ENCODE results near the gene HK3.

Gene HK3, protein sequence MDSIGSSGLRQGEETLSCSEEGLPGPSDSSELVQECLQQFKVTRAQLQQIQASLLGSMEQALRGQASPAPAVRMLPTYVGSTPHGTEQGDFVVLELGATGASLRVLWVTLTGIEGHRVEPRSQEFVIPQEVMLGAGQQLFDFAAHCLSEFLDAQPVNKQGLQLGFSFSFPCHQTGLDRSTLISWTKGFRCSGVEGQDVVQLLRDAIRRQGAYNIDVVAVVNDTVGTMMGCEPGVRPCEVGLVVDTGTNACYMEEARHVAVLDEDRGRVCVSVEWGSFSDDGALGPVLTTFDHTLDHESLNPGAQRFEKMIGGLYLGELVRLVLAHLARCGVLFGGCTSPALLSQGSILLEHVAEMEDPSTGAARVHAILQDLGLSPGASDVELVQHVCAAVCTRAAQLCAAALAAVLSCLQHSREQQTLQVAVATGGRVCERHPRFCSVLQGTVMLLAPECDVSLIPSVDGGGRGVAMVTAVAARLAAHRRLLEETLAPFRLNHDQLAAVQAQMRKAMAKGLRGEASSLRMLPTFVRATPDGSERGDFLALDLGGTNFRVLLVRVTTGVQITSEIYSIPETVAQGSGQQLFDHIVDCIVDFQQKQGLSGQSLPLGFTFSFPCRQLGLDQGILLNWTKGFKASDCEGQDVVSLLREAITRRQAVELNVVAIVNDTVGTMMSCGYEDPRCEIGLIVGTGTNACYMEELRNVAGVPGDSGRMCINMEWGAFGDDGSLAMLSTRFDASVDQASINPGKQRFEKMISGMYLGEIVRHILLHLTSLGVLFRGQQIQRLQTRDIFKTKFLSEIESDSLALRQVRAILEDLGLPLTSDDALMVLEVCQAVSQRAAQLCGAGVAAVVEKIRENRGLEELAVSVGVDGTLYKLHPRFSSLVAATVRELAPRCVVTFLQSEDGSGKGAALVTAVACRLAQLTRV

GRCh38 chr5:176899296-176899891 is at the start of gene HK3:
Gene HK3, minus strand, starts transcription at chr5:176899346. Its CDS starts 3,187 bp downstream, at chr5:176896159.
- no peak for DNase-seq (ENCODE audit: low read depth)

- no peak for DNase-seq (ENCODE audit: low read depth)
These were observed 49.3 kb upstream of the HK3 start for GRCh38 chr5:176948458-176948857.

DNA sequence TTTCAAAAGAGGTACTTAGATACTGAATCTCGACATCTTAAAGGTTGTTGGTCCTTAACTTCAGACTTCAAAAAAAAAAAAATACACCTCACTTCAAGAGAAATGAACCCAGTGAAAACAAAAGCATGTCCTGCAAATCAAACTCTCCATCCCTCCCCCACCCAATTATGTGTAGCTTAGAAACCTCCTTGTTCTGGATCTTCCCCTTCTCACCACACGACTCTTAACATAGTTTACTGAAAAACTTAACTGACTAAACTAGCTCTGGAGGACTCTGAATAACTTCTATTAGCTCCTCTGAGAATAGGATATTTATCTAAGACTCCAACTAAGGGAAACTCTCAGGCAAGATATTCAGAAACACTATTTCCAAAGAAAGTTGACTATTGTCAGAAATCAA is 48.7 kb upstream of the HK3 start:
- DNase-seq (ENCODE audit: low read depth) = no peak

- DNase-seq (ENCODE audit: low read depth) = no peak
These were observed 45.1 kb upstream of the HK3 start for GRCh38 chr5:176944268-176944667.

DNA sequence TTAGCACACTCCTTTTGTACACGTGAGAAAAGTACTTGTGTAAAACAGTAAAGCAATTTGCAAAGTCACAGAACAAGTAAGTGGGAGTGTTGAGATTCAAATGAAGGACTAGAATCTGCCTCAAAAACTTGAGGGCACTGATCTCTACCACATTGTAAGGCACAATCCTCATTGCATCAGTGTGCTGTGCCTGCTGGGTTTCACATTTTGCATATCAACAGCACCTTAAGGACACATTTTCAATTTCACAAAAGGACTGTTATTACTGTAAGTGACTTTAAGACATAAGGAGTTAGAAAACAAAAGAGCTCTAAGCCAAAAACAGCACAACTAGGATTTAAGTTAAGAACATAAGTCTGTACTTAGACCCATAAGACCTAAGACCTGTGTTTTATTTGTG is 44.7 kb upstream of the HK3 start:
- DNase-seq (ENCODE audit: low read depth) = no peak

DNA sequence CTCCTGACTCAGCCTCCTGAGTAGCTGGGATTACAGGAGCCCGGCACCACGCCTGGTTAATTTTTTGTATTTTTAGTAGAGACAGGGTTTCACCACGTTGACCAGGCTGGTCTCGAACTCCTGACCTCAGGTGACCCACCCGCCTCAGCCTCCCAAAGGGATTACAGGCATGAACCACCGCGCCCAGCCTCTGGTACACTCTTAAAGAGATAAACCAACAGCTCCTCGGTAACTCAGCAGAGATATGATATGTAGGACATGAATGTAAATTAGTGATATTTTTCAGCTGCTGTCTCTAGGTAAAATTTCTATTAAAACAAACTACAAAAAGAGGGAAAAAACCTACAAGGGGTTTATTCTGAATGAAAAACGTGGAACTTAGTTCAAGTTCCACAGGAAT is 42.8 kb upstream of the HK3 start:
- no peak for DNase-seq (ENCODE audit: low read depth)

DNA sequence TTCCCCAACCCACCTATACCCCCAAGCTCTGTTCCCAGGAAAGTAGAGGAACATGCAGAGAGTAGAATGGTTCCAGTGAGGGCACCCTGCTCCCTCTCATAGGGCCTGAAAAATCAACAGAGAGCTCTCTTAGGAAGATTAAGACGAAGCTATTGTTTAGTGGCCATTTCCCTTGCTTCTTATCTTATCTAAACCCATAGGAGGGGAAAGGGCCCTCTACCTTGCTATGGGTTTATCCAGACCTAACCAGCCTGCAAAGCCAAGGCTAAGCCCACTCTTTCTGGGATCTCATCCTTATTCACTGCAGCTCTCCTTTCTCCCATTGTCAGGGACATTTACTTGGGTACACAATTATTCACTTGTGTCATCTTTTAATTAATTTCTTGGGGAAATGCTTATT is 39.3 kb upstream of the HK3 start:
- no peak for DNase-seq (ENCODE audit: low read depth)

DNA sequence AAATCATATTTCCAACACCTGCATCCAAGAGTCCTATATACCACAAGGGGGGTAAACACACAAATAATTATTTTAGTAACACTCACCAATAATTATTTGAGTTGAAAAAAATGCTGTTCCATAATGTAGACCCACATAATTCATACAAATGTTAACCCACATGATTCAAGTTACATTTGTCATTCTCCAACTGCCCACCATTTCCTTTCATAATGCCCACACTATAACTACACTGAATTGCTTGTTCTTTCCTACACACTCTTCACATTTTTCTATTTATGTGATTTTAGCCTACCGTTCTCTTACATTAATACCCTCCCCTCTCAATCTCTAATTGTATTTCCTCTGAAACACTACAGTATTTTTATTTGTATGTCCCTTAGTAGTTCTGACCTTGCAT is 35.9 kb upstream of the HK3 start:
- DNase-seq (ENCODE audit: low read depth) = no peak

DNA sequence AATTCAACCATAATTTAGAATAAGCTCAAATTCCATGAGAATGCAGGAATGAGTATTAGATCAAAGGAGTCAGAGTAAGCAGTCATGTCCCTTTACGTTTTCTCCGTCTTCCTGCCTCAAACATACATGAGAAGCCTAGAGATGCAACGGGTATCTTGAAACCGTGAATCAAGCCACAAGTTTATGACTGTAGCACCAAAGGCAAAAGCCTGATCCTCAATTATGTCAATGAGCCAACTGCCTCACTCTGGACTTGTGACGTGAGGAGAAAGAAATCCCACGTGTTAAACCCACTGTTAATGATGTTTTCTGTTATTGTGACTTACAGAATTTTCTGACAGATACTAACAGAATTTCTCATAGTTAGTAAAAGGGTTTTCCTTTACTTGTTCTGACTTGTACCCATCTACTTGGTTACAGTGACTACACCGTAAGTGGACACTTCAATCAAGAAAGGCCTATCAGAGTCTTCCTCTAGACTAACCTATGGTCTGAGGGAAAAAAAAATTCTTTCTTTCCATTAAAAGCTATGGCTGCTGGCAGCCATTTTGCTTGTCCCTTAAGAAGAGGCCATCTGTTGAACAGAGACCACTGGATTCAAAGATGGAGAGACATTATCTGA is 35.3 kb upstream of the HK3 start:
- DNase-seq (ENCODE audit: low read depth) = no peak

GRCh38 chr5:176929654-176930053 is 30.5 kb upstream of the HK3 start:
- no peak for DNase-seq (ENCODE audit: low read depth)

- no peak for DNase-seq (ENCODE audit: low read depth)
These were observed 28.4 kb upstream of the HK3 start for GRCh38 chr5:176927562-176927961.

- DNase-seq (ENCODE audit: low read depth) = no peak
These were observed 23.7 kb upstream of the HK3 start for GRCh38 chr5:176922817-176923216.

DNA sequence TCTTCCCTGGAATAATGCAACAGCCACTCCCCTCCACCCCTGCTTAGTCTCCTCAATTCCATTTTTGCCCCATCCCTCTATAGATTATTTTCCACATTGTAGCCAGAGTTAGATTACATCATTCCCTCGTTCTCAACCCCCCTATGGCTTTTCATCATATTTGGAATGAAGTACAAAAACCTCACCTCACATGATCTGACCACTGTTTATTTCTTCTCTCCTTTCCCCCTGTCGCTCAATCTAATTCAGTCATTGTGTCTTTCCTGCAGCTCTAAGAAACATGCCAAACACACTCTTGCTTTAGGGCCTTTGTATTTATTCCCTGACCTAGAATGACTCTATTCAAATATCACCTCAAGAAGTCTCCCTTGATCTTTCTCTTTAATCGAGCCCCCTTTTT is 22.6 kb upstream of the HK3 start:
- no peak for DNase-seq (ENCODE audit: low read depth)

DNA sequence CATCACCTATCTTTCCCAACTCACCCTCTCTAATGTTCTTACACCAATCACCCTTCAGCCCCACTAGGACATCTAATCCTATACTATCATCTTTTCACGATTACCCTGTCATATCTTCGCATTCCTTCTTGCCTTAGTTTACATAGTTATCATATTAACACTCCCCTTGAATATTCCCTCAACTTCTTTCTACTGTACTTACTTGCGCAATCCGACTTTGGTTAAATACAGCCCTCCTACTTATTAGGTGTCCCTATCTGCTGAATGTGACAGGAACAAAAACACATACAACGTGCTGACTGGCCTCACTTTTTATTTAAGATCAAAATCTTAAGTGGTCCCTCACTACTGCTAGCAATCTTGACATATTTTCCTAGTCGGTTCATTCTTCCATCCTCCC is 19.5 kb upstream of the HK3 start:
- no peak for DNase-seq (ENCODE audit: low read depth)

DNA sequence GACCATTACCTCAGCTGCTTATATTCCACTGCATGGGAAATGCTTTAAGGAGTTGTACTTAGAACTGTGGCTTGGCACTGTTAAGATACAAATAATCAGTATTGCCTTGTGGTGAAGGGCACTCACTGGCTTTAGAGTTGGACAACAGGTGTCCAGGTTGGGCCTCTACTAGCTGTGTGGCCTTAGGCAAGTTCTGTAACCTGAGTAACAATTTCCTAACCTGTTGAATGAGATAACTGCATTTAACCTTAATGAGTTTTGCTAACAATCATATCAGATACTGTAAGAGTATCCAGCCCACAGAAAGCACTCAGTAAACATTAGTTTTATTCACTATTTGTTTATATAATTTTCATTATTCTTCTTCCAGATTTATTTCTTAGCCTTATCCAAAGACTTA is 17.2 kb upstream of the HK3 start:
- no peak for DNase-seq (ENCODE audit: low read depth)

DNA sequence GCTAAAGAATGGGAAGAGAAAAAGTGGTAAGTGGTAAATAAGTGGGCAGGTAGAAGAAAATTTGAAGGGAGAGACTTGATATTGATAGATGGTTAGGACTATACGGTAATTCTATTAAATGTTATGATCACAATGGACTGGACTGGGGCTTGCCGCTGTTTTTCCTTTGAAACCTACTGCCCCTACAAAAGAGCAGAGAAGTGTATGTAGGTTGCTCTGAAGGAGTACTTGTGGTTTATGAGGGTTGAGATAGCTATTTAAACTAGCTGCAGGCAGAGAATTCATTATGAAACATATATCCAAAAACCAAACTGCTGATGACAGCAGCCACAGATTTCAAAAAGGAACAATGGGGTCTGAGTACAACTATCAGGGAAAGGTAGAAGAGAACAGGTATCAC is 16.8 kb upstream of the HK3 start:
- DNase-seq (ENCODE audit: low read depth) = no peak

GRCh38 chr5:176912115-176912514 is 13.0 kb upstream of the HK3 start:
- no peak for DNase-seq (ENCODE audit: low read depth)

GRCh38 chr5:176908675-176909368 is 9.7 kb upstream of the HK3 start:
- no peak for DNase-seq (ENCODE audit: low read depth)

DNA sequence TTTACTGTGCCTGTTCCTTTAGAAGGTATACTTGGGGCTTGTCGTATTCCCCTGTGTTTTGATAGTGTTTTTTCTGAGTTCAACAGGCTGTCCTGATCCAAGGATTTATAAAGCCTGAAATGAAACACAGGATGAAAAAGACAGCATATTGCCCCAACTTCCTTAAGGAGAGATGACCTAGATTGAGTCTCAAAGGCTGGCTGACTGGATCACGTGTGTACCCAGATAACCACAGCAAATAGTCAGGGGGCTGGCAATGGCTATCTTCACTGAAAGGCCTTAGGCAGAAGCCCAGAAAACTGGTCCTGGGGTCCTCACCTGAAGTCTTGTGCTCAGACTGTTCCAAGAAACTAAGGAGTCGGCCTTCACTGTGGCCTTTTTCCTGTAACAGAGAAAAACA is 7.7 kb upstream of the HK3 start:
- DNase-seq (ENCODE audit: low read depth) = no peak

GRCh38 chr5:176906126-176906525 is 7.0 kb upstream of the HK3 start:
- DNase-seq (ENCODE audit: low read depth) = no peak

DNA sequence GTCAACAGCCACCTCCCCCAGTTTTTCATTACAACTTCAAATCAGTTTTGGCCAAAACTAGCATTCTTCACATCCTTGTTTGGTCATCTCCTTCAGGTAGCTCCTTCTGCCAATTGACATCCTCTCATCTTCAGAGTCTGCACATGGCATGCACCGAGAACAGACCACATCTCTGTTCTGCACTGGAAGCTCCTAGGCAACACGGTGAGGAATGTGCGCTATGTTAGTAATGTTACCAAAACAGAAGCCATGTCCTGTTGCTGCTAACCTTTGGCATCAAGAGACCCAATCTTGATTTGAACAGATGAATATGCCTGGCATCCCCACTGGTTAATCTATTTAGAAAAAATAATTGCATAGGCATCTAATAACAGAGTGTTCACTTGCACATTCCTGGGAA is 5.1 kb upstream of the HK3 start:
- DNase-seq (ENCODE audit: low read depth) = no peak
